HG02870 (cell line): Measurements from ENCODE around the gene ZNF777.
A peak's percentile ranks its signal among the peaks of the same experiment; 100 is the strongest.
"Not testable (repeated sequence)": the region's sequence is repeated elsewhere in the genome, so short reads cannot be mapped to it uniquely, and the experiment has no call there.

Experiments
- ATAC-seq: cut with Tn5 transposase; IDR thresholded peaks from one replicate; pipeline ENCODE4 v1.9.1; 2021; ENCODE audit warnings: mild to moderate bottlenecking, moderate library complexity; ENCODE audit not compliant: unreplicated experiment

ZNF777 gene

DNA sequence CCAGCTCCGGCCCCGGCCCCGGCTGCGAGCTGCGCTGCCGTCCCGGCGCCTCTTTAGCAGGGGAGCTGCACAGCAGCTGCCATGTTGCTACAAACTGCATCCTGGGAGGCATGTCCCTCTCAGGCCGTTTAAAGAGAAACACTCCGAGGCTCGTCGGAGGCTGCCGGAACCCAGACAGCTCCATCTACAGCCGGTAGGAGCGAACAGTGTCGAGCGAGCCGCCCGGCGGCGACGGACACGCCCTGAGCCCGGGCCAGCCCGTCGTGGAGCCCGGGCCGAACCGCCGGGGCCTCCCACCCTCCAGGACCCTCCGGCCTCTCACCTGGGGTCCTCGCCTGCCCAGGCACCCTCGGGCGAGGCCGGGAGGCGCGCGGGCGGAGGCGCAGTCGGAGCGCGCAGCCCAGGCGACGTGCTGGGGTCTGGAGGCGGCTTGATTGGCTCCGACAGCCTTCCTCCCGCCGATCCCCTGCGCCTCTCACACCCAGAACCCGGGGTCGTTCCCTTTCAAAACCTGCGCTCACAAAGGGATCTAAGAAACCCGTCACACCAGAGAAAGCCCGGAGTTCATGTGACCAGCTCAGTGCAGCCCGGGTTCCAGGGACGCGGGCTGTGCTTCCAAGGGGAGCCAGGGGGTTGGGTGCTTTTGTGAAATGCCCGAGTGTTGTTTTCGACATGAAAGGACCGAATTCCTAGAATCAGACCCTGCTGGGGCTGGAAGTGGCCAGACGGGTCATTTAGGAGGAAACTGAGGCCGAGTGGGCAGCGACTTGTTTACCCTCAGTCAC lies at the start of gene ZNF777:
Gene ZNF777, minus strand, starts transcription at position 570 of the 785 bp plus-strand sequence. CDS start 5,040 bp downstream, outside the sequence.
- peak; percentile 94 for ATAC-seq

DNA sequence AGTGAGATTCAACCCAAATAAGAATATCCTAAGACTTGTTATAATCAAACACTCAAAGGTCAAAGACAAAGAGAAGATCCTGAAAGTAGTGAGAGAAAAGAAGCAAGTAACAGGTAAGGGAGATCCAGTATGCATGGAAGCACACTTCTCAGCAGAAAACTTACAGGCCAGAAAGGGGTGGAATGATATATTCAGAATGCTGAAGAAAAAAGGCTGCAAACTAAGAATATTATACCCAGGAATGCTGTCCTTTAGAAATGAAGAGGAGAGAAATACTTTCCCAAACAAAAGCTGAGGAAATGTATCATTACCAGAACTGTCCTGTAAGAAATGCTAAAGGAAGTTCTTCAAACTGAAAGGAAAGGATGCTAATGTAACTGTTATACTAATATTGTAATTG lies 49.4 kb upstream of the ZNF777 start:
- no peak for ATAC-seq

DNA sequence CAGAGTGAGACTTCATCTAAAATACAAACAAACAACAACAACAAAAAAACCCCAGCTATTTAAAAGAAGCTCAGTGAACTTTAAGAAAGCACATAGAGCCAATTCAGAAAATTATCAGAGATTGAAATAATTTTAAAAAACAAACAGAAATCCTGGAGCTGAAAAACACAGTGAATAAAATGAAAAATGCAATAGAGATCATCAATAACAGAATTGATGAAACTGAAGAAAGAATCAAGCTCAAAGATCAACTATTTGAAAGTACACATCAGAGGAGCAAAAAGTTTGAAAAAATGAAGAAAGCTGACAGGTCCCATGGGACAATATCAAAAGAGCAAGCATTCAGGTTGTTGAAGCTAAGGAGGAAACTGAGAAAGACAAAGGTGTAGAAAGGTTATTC lies 48.9 kb upstream of the ZNF777 start:
- ATAC-seq = no peak

DNA sequence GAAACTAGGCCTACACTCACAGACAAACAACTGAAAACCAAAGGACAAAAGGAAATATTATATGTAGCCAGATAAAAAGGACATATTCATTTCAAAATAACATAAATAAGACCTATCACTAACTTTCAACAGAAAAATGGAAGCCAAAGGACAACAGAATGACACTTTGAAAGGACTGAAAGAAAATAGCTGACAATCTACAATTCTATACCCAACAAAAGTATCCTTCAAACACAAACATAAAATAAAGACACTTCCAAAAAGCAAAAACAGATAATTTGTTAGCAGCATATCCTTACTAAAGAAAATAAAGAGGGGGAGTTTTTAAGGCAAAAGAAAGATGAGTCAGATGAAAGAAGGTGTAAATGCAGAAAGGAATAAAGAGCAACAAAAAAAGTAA lies 44.7 kb upstream of the ZNF777 start:
- no peak for ATAC-seq

DNA sequence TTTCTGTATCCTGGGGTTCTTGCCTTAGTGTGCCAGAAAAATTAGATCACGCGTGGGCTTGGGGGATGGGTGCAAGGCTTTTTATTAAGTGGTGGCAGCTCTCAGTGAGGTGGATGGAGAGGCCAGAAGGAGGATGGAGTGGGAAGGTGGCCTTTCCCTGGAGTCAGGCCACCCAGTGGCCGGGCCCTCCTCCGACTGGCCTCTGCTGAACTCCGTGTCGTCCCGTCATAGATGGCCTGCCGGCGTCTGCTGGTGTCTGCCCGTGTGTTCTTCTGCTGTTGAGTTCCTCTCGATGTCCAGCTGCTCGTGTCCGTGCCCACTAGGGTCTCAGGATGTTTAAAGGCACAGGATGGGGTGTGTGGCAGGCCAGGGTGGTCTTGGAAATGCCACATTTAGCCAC lies 40.8 kb upstream of the ZNF777 start:
- no peak for ATAC-seq

DNA sequence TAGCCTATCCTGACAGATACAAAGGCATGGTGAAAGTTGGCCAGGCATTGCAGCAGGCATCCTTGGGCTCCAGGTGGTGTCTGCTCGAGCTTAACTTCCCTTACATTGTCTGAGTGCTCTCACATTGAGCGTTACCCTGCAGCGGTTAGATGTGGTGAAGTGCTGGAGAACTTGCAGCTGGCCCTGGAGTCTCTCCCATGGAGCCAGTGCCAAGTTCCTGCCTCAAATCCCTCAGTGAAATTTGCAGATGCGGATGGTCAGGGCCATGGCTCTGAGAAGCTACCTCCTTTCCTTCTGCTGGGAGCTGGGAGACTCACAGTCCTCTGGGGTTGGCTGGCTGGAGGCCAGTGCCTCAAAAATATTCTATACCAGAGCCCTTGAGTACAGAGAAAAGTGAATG lies 40.0 kb upstream of the ZNF777 start:
- no peak for ATAC-seq

DNA sequence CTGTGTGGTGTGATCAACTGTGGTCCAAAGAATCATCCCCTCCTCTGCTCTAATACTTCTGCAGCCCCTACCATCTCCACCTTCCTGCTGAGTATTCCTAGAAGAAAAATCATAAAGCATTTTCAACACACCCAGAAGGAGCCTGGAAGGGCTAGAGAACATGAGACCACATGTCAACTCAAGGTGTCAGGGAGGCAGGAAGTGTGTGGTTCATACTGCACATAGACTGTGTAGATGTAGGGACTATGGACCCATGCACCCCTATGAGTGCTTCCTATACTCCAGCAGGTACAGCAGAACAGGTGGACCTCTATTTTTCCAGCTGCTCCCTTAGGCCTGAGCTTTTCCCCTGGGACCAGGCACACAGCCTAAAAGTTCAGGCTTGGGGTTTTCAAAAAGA lies 39.3 kb upstream of the ZNF777 start:
- ATAC-seq = no peak

DNA sequence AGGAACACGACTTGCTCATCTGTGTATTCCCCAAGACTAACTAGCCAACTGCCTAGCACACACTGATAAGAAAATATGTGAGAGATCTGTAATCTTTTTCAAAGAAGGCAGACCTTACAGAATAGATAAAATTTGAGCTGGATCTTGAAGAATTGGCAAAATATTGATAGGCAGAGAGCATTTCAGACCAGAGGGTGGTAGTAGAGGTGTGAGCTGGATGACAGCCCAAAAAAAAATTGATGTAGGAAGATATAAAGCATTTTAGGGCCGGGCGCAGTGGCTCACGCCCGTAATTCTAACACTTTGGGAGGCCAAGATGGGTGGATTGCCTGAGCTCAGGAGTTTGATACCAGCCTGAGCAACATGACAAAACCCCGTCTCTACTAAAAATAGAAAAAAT lies 37.9 kb upstream of the ZNF777 start:
- ATAC-seq = no peak

DNA sequence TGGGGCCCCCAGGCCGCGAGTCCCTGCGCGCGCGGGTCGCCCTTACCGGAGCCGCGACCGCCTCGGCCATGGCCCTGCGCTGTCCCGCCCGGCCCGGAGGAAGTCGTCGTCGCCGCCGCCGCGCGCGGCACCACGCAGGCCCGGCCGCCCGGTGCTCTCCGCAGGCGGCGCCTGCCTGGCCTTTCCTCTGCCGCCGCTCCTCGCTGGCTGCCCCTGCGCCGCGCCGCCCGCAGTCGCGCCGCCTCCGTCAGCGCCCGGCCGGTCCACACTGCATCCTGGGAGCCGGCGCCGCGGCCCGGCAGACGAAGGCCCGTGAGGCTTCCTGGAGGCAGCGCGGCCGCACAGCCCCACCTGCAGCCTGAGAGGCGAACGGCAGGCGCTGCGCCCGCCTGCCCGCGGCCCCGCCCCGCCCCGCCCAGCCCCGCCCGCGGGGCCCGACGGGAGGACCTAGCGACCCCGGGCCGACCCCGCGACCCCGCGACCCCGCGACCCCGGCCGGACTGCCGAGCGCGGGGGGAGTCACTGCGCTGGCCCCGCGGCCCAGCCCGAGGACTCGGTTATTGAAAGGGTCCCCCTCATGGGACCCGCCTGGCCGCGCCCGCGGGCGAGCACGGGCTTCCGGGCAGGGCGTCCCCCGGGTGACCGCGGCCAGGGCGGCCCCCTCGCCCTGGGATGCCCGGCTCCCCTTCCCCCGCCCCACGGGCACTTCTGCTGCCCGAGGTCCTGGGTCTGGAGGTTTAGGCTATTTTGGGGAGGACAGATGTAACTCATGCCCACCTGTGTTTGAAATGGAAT lies 36.8 kb upstream of the ZNF777 start, which contains the start of gene ZNF746:
Gene ZNF746, minus strand, starts transcription at position 343 of the 795 bp plus-strand sequence. Its CDS starts 273 bp downstream, at position 70.
- ATAC-seq = peak; percentile 88

DNA sequence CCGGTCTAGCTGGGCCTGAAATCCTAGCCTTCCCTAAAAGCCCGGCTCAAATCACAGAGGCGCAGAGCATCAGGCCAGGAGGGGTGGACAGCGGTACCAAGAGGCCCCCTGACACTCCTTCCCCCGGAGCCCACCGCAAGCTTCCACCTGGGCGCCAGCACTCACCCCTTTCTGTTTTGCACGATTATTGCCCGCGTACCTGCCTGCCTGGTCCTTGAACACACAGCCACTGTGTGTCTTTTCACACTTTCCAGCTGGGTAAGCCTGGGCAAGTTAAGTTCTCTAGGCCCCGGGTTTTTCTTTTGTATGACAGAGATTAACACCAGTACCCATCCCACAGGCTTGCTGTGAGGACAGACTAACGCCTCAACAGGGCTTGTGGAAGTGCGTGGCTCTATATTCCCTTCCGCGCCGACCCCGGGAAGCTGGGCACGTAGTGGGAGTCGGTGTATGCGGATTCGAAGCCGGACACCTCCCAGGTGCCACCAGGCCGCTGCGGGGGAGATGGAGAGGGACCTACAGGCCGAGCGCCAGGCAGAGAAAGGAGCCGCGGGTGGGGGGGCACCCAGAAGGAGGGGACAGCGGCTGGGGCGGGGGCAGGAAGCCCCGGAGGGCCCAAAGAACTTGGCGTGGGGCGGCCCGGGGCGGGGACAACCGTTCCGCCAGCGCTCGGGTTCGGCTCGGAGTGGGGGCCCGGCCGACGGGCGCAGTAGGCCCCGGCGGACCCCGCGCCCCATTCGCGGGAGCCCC lies 36.0 kb upstream of the ZNF777 start:
- peak; percentile 37 for ATAC-seq

DNA sequence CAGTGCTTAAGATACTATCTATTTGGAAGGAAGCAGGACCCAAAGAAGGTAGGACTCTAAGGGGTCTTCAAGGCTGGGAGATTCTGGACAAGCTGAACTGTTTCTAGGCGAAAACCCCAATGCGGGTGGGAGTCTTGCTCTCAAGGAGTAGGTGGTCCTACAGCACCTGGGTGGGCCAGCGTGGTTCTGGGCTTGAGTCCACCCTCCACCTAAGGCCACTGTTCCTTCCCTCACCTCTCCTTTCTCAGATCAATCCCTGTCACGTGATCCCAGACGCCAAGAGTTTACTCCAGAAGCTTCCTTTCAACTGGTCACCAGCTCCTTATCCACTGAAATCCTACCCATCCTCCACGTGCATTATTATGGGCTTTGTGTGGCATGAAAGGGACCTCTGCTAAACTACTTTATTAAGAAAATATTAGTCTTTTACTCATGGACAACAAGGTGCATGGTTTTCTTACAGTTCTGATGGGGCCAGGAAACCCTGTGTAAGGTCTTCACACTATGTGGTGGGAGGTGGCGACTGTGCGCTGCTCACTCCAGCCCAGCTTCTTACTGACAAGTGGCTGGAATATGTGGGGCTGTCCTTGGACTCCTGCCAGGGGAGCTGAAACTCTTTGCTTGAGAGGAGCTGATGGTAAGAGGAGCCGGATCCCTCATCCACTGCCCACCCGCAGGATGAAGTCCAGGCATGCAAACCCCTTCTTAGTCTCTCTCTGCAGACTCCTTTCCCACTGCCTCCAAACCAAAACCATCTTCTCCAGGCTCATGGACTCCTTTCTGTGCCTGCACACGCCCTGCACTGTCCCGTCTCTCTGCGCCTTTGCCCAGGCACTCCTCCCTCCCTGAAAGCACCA lies 35.2 kb upstream of the ZNF777 start:
- ATAC-seq = no peak

DNA sequence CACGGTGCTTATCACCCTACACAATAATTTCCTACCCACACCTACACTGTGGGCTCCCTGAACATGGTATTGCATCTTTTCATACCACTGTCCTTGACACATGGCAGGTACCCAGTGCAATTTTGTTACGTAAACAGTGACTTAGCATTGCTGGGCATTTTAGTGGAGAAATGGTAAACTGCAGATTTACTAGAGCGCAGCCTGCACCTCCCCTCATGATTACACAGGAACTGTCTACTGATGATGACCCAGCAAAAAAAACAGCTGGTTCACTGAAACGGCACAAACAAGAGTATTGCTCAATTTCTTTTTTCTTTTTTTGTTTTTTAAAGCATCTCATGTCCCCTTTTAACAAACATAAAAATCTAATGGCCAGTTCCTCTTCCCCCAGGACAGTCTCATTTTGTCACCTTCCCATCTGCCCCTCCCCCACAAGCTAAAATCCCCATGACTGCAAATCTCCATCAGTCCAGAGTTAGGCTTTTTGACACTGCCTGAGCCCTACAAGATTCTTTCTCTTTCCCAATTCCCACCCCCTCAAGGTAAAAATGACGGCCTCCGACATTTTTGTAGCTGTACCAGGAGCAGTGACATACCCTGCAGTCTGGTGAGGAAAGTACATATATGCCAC lies 34.0 kb upstream of the ZNF777 start:
- ATAC-seq = no peak

DNA sequence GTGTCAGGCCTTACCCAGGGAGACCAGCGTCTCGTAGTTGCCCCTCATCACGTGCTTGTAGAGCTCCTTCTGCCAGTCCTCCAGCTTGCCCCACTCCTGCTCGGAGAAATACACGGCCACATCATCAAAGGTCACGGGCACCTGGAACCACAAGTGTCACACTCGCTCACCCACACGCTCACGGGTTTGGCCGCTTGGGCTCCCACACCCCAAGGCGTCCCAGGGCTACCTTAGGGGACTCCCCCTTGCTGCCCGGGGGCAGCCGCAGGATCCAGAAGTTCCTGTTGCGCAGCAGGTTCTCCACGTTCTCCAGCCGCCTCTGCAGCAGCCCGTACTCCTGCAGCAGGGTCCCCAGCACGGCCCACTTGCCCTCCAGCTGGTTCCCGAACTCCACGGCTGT lies 33.1 kb upstream of the ZNF777 start:
- ATAC-seq = not testable (repeated sequence)

DNA sequence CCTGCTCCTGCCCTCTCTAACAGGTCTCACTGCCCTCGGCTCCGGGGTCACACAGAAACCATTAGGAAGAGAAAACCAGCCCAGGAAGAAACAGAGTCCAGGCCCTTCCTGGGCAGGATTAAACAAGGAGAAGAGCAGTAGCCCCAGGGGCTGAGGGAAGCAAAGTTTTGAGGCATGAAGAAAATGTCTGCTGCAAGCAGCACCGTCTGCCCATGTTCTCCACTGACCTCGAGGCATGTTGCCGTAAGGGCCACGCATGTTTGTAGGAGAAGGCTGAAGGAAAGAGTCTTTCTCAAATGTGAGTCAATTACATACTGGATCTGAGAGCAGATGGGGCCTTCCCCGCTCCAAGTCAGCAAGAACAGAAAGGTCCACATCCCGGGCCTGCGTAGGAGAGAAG lies 32.5 kb upstream of the ZNF777 start:
- no peak for ATAC-seq

DNA sequence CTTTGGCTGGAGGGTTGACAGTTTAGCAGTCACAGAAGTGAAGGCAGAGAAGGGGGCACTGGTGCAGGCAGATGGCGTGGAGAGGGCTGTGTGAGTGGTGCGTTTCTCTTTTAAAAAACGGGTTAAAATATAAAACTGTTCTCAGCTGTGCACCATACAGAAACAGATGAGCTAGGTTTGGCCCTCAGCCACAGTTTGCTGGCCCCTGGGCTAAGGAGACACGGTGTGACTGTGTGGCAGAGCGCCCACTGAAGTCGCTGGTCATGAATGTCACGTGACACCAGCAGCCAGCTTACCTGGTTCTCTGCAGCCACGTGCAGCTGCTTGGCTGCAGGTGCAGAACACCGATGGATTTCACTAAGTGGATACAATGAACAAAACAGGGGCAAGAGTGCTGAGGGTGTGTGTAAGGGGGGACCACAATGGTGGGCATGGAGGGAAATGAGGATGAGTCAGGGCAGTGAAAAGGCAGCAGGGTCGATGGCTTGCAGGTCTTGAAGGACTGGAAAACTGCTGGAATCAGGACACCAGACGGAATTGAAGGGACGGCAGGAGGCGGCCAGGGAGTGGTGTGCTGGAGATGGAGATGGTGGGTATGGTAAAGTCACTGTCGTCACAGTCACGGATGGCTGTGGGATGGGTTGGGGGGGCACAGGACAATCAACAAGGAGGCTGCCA lies 29.4 kb upstream of the ZNF777 start:
- no peak for ATAC-seq

DNA sequence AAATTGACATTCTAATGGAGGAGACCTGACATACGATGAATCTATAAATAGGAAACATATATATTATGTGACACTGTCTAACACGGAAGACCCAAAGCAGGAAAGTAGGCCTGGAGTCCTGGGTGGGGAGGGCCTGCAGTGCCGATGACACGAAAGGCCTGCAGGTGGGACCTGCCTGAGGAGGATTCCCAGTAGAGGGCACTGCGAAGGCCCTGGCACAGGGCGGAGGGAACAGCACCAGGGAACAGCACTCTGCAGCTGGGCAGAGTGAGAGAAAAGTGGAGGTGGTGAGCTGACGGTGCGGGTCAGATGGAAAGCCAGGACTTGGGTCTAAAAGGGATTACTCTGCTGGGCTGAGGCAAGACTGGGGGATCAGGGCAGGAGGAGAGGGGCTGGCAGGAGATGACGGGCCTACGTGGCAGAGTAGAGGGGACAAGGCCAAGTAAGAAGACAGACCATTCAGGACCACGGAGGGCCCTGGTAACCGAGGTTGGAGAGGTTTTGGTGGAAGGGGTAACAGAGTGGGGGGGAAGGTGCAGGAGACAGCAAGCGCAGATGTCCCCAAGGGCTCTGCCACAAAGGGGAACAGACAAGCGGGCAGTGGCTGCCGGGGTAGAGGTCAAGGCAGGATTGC lies 28.6 kb upstream of the ZNF777 start:
- ATAC-seq = no peak

DNA sequence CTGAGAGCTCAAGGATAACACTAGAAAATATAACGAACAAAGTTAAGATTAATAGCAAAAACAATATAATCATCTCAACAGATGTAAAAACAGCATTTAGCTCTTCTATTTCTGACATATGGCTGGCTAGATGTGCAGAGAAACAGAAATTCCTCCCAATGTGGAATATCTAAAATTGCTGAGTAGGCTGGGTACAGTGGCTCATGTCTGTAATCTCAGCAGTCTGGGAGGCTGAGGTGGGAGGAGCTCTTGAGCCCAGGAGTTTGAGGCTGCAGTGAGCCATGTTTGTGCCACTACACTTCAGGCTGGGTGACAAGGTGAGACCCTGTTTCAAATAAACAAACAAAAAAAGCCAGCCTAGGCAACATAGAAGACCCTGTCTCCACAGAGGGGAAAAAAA lies 18.7 kb upstream of the ZNF777 start:
- ATAC-seq = no peak

DNA sequence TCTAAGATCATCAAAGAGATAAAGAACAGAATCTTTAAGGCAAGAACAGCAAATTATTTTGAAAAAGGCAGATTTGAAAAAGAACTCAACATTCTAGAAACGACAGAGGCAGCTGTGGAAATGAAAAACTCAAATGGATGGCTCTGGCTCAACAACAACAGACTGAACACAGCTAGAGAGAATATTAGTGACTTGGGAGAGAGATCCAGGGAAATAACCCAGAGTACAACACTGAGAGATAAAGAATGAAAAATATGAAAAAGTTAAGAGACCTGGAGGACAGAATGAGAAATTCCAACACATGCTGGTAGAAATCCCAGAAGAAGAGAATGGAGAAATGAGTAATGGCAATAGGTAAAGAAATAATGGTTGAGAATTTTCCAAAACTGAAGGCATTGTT lies 17.9 kb upstream of the ZNF777 start:
- no peak for ATAC-seq
